ENCODE measurements around the gene FGF2. TPM values are rescaled to one million over a fixed set of nuclear protein-coding genes. Genes with fewer than 3 reads are reported as not detected.

Gene FGF2
- total RNA-seq, 1 experiment from 2014 or later, result 3.8 TPM

- no peaks in the 10 kb centered on the region for H3K79me2 ChIP-seq (ENCODE audit: insufficient read depth, low read length)
- H3K4me3 ChIP-seq (replicated peaks in 1 of 2; ENCODE audit: low read depth in 1 of 2, low read length in 2 of 2), result no peak overlapping the region
- H3K27me3 ChIP-seq (ENCODE audit: insufficient read depth, low read length), result no peaks in the 10 kb centered on the region
- no peak overlapping the region for H2AFZ ChIP-seq (ENCODE audit: low read depth, low read length, poor library complexity, severe bottlenecking)
- no peak for ATAC-seq
- H3K36me3 ChIP-seq (ENCODE audit: control insufficient read depth in 1 of 2, insufficient read depth in 2 of 2, low read length in 2 of 2), result 0 out of 4 replicates have a peak, but pooled peaks cover 0 to 2% of the 10 kb centered on the region in 2 experiments
- no peak for DNase-seq (ENCODE audit: low read depth, low spot score)
- no peaks in the 10 kb centered on the region for H4K20me1 ChIP-seq (ENCODE audit: insufficient read depth)
- intact Hi-C loops (cut with micrococcal nuclease), result no loop called here
- H3K9me2 ChIP-seq (ENCODE audit: insufficient read depth), result no peaks in the 10 kb centered on the region
- CTCF ChIA-PET, result no interaction called here
- BruUV-seq (replicated peaks), result no TSS peak
- H3K4me1 ChIP-seq (ENCODE audit: control insufficient read depth in 1 of 2, insufficient read depth in 2 of 2, low read length in 2 of 2), result peaks cover 10 to 23% of the 10 kb centered on the region in 2 experiments
- no peak overlapping the region for H3K9ac ChIP-seq (ENCODE audit: low read length)
- POLR2A ChIA-PET, result no interaction called here
- H3K4me2 ChIP-seq (ENCODE audit: low read length), result no peak overlapping the region
- H3K27ac ChIP-seq (ENCODE audit: low read depth, low read length), result no peak overlapping the region
- RAD21 ChIA-PET (ENCODE audit: low non-redundant PET in 1 of 2, low total read pairs in 2 of 2, uncharacterized antibody in 2 of 2, unreplicated experiment in 2 of 2), result no interaction called here
- H3K9me3 ChIP-seq (ENCODE audit: control insufficient read depth in 1 of 2, insufficient read depth in 1 of 2, low read depth in 1 of 2, low read length in 2 of 2), result no peaks in the 10 kb centered on the region
- TF ChIP-seq ZBTB33 (IDR thresholded peaks at IDR 0.05; ENCODE audit: extremely low read depth, insufficient replicate concordance, low read length) (no peak), POLR2A (IDR thresholded peaks at IDR 0.05; ENCODE audit: borderline replicate concordance, extremely low read depth, insufficient read depth, insufficient read length) (no peak), SRF (IDR thresholded peaks at IDR 0.05; ENCODE audit: low read depth) (no peak), ATF3 (IDR thresholded peaks at IDR 0.05) (no peak), REST (IDR thresholded peaks at IDR 0.05; ENCODE audit: low read depth) (no peak), MAX (IDR thresholded peaks at IDR 0.05) (no peak), CEBPB (IDR thresholded peaks at IDR 0.05; ENCODE audit: low read depth) (no peak)
Observed at GRCh38 chr4:122895336-122895995, 68.8 kb downstream of the FGF2 start.

Data from HCT116 (cell line).